Activated CD4-positive, alpha-beta T cell treated with anti-CD3 and anti-CD28 coated beads, Interleukin-2, amount 50 U/mL, for 24 hours (primary cell): ENCODE data around the gene SLC35F4.
"Not testable (repeated sequence)": the region's sequence is repeated elsewhere in the genome, so short reads cannot be mapped to it uniquely, and the experiment has no call there.

Source experiments
- DNase-seq, 2 donors: peaks; one replicate each; pipeline ENCODE4 v3.0.0-alpha.2; 2020; ENCODE audit warnings: low read depth in 1 of 2, low spot score in 1 of 2

Gene SLC35F4

DNA sequence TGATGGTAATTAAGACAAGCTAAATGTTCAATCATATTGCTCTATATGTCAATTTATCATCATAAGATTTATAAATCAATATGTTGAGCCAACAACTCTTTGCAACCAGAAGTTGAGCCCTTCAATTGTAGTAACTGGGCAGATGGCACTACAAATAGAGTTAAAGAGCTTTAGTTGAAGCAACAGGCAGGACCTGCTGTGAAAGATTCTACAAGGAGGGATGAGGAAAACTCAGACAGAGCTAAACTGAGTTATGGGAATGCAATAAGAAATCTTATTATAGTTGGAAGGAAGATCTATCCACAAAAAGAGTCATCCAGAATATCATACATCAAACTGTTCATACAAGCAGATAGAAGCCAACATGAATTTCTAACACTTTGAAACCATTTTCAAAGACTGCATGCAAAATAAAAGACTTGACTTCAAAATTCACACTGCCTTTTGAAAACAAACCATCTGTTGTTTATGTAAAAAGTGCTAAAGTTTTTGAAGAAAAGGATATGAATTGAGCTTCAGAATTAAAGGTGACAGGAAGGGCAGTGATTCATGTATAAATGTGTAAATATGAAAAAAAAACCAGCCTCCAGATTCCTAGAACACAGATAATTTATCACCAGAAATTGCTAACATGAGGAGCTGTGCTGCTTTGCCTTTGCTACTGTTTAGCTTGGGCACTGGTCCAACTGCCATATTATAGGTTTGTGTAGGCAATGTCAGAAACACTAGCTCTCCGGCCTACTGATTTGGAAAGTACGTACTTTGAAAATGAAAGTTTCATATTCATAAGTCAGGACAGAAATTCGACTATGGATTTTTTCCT, 133.2 kb downstream of the SLC35F4 start:
- DNase-seq = no peak

DNA sequence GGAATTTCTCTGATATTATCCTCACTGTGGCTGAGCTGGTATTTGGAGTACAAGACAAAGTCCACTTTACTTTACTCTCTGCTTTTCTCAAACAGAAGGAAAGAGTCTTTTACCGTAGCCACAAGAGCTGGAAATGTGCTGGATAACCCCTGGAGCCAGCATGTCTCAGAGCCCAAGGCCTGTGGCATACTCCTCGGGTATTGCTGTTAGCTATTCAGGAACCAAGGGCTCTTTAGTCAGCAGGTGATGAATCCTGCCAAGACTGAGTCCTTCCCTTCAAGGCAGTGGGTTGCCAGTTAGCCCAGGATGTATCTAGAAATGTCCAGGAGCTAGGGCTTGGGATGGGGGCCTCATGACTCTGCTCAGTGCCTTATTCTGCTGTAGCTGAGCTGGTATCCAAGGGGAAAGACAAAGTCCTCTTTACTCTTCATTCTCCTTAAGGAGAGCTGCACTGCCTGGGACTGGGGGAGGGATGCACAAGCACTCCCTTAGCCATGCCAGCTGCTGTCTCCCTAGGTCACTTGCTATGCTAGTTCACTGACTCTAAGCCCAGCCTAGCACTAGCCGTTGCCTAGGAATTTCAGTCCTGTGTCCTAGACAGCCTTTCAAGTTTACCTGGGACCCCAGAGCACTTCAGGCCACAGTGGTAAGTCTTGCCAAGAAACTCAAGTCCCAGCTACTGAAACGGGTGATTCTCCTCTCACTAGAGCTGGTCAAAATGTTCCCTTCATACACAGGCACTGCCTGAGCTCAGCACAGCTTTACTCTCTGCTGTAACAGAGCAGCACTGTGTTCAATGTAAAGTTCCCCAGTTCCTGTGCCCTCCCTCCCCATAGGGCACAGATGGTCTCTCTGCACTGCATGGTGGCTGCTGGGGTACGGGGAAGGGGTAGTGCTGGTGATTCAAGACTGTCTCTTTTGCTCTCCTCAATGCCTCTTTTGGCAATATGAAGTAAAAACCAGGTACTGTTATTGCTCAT, 136.4 kb downstream of the SLC35F4 start:
- no peak for DNase-seq

DNA sequence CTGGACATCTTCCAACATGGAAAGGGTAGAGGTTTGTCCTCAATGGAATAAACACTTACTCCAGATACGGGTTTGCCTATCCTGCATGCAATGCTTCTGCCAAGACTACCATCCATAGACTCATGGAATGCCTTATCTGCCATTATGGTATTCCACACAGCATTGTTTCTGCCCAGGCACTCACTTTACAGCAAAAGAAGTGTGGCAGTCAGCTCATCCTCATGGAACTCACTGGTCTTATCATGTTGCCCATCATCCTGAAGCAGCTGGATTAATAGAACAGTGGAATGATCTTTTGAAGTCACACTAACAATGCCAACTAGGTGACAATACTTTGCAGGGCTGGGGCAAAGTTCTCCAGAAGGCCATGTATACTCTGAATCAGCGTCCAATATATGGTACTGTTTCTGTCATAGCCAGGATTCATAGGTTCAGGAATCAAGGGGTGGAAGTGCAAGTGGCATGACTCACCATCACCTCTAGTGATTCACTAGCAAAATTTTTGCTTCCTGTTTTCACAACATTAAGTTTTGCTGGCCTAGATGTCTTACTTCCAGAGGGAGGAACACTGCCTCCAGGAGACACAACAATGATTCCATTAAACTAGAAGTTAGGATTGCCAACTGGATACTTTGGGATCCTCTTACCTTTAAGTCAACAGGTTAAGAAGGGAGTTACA, 140.4 kb downstream of the SLC35F4 start:
- no peak for DNase-seq

DNA sequence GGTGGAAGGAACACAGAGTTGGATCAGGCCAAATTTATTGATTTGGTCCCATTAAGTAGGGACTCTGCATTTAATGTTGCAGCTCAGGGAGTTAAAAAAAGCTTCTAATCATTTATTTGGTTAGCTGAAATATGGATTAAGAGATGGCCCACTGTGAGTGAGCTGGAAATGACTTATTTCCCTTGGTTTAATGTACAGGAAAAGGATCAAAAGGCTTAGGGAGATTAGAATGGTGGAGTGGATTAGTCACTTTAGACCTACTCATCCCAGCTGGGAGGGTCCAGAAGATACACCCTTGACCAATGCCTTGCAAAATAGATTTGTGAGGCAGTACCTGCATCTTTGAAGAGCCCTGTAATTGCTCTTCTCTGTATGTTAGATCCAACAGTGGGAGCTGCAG, 143.8 kb downstream of the SLC35F4 start:
- not testable (repeated sequence) for DNase-seq

DNA sequence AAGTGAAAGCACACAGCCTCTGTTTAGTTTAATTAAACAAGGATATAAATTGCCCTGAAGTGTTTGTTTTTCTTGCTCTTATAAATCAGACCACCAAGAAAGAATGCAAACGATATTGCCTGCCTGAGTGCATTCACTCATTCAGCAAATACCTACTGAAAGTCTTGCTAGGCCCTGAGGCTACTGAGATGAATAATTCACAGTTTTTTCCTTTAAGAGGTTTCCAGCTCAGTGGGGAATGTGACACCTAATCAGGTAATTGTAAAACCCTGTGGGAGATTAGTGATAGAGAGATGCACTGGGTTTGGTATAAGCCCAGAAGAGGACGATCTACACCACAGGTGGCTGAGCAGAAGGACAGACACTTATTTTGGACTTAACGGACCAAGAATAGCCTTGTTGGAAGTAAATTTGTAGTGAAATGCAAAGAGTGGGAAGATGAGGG, 151.4 kb downstream of the SLC35F4 start:
- no peak for DNase-seq

DNA sequence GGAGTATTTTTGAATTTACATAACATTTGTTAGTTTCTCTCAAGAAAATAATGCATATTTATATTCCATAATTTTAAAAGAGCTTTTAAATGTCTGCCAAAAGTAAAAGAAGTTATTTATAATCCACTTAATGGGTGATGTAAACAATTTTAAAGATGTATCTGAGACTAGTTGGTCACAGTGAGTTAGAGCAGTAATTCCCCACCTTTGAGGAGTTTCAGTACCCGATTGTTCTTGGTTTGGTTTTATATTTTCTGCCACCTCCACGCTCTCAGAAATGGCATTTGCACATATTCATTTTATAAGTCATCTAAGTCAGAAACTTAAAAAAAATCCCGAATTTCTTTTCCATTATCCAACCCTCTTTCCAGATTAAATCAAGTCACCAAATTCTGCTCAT, 153.2 kb downstream of the SLC35F4 start:
- no peak for DNase-seq

DNA sequence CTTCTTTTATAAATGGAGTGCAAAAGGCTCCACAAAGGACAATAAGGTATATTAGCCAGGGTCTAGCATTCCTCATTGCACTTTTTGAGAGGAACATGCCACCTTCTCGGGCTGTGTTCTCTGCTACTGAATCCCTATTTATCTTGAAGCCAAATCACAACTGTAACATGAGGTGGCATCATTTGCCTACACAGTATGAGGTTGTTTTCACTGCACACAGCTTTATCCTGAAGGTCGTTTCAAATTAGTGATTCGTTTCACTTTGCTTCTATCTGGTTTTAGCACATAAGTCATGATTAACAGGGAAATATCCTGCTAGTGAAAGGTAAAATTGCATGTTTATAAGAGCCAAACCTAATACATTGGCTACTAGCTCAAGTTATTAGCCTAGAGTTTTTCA, 153.8 kb downstream of the SLC35F4 start:
- no peak for DNase-seq

DNA sequence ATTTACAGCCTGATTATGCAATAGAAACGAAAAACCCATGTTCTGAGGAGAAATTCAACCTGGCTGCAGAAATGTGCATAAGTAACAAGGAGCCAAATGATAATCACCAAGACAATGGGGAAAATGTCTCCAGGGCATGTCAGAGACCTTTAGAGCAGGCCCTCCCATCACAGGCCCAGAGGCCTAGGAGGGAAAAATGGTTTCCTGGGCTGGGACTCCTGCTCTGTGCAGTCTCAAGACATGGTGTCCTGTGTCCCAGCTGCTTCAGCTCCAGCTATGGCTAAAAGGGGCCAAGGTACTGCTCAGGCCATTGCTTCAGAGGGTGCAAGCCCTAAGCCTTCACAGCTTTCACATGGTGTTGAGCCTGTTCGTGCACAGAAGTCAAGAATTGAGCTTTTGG, 156.0 kb downstream of the SLC35F4 start:
- no peak for DNase-seq

DNA sequence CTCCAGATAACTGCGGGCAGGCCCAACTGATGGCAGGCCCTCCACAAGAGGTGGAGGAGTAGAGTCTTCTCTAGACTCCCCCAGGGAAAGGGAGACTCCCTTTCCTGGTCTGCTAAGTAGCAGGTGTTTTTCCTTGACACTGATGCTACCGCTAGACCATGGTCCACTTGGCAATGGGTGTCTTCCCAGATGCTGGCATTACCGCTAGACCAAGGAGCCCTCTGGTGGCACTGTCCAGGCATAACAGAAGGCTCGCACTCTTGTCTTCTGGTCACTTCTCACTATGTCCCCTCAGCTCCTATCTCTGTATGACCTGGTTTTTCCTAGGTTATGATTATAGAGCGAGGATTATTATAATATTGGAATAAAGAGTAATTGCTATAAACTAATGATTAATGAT, 156.8 kb downstream of the SLC35F4 start:
- not testable (repeated sequence) for DNase-seq

DNA sequence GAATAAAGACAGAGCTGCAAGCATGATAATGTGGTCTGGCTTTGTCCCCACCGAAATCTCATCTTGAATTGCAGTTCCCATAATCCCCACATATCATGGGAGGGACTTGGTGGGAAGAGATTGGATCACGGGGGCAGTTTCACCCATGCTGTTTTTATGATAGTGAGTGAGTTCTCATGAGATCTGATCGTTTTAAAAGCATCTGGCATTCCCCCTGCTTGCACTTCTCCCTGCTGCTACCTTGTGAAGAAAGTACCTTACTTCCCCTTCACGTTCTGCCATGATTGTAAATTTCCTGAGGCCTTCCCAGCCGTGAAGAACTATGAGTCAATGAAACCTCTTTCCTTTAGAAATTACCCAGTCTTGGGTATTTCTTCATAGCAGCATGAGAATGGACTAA, 158.7 kb downstream of the SLC35F4 start:
- no peak for DNase-seq

DNA sequence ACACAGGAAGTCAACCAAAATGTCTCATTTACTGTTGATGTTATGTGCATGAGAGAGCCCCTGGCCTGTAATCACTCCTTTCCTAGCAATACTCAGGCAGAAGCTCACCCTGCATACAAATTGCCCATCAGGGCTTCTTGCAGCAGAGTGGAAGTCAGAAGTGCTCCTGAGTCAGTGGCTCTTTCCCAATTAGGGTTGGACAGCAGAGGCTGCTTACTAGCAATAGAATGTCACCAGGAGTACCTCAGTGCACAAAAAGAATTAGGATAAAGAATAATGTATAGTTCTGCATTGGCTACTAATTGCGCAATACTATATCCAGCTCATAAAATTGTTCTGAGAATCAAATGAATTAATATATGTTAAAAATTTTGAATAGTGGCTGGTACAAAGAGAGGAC, 161.1 kb downstream of the SLC35F4 start:
- DNase-seq = no peak

DNA sequence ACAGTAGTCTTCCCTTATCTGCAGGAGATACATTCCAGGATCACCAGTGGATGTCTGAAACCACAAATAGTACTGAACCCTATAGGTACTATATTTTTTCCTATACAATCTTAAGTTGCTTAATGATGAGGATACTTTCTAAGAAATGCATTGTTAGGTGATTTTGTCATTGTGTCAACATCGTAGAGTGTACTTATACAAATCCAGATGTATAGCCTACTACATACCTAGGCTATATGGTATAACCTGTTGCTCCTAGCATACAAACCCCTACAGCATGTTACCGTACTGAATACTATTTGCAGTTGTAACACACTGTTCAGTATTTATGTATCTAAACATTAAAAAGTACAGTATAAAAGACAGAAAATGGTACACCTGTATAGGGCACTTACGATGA, 165.9 kb downstream of the SLC35F4 start:
- DNase-seq = no peak

DNA sequence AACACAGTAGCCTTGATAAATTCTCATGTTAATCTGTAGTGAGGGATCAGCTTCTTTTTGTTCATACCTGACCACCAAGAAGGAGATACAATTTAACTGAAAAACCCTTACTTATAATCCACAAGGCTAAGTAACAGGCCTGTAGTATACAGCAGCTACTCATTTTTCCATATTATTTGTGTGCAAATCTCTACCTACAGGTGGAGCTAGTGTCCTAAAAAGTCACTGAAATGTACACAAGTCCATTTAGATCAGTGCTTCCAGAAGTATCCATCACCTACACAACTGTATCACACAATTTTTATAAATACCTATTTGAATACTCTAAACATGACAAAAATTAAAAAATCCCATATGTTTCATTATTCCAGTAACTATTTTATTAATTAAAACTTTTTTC, 173.2 kb downstream of the SLC35F4 start:
- no peak for DNase-seq

DNA sequence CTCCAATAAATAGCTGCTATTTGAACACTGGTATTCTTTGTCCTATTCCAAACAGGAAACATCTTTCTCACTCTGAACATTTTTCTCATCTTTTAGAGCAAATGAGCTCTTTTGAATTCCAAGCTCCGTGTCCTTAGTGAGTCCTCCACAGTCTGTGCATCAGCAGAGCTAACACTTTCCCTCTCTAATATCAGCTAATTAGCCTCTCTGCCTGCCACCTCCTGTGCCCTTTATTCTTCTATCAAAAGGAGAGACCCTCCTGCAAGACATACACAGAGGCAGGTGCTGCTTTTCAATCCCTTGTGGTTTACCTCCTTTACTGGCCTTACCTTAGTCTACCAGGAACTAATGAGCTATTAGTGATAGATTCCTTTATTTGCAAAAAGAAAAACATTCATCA, 178.5 kb downstream of the SLC35F4 start:
- DNase-seq = no peak

DNA sequence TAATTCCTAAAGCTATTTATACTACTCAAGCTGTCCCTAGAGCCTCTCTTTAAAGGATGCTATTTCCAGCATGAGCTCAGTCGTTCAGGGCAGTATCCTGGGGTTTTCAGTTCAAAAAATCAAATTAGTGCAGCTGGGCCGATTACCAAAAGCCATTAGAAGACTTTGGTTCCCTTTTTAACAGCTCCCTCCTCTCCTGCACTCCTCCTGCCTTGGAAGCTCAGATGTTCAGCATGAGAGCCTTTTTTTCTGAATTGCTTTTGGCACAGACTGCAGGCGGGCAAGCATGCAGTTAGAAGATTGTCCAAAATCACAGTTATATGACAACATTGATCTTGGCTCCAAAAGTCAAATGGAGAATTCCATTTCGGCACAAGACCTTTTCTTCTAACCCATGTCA, 179.6 kb downstream of the SLC35F4 start:
- no peak for DNase-seq

DNA sequence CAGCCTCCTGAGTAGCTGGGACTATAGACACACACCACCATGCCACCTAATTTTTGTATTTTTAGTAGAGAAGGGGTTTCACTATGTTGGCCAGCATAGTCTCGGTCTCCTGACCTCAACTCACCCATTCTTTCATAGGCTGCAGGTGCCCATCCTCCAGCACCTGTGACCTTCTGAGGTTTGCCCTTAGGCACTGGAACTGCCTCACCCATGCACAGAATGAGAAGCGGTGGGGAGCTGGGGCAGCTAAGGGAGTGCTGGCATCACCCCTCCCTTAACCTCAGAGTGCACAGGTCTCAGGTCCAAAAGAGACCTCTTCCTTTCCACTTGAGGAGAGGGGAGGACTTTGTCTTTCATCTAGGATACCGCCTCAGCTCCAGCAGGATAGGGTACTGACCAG, 194.9 kb downstream of the SLC35F4 start:
- DNase-seq = no peak

DNA sequence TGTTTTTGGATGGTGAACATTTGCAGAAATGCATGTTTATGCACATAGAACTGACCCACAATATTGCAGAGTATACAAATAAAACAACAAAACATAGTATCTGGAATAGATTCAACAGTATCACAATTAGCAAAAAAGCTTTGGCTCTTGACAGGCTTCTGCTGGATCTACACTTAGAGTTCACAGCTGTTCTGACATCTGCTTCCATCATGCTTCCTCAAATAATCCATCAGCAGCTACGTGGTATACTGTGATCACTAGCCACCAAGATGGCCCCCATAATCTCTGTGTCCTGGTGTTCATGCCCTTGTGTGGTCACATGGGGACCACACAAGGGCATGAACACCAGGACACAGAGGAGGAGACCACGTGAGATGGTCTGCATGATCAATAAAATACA, 205.7 kb downstream of the SLC35F4 start:
- DNase-seq = no peak

DNA sequence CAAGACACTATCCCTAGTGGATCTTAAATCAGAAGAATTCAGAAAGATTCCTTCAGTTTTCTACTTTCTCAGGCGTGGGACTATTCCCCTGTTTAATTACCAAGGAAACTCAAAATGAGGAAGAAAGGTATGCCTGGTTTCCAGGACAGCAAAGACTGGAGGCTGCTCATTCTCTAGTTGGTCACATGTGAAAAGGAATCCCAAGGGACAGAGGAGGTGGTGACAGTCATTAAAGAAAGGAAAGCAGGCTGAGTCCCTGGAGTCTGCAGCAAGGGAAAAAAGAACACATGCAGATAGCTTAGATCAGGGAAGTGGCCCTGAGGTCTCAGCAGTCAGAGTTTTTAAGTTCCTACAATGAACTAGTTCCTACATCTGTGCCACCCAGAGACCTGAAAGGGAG, 206.8 kb downstream of the SLC35F4 start:
- DNase-seq = no peak

DNA sequence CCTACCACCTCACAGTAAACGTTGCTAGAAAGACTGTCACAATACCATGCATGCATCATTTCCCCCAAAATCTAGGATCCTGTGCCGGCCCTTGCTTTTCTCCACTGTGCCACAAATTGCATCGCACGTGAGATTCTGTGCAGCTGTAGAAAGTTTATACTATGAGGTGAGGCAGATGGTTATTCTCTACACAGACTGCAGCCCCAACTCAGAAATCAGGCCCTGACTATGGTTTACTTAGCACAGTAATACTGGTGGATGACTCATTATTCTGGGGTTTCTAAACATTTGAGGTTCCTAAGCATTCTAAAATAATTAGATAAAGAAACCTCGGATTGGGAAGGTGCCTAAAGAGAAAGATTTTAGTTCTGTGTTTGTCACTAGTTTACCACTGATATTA, 208.4 kb downstream of the SLC35F4 start:
- no peak for DNase-seq

DNA sequence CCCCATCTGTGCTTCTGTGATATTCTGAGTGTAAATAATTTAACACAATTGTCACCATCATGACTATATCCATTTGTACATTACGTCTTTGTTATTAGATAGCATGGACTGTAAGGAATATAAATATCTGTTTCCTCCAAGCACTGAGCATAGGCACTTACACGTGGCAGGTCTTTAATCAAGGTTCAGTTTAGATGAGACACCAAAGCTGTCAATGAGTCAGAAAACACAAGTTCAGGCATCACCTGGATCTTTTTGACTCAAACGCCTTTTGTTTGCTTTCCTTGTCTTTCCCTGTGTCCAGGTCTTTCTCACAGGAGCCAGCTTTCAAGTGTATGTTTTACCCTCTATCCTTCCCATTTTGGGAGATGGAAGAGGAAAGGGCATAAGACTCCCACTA, 209.0 kb downstream of the SLC35F4 start:
- no peak for DNase-seq

DNA sequence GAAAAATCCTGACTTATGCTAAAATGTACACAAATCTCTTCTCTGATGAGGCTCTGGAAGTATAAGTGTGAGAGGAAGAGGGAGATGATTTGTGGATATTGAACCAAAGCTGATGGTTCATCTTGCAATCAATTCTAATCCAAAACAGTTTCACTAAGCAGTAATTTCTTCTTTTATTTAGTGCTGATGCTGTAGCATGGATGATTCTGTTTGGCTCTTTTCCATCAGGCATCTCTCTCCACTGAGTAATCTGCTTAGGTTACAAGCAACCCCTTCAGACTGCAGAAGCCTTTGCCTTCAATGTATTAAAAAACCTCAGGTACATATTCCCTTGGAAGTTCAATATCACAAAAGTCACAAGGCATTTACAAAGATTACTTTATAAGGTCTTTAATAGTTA, 213.1 kb downstream of the SLC35F4 start:
- DNase-seq = no peak

DNA sequence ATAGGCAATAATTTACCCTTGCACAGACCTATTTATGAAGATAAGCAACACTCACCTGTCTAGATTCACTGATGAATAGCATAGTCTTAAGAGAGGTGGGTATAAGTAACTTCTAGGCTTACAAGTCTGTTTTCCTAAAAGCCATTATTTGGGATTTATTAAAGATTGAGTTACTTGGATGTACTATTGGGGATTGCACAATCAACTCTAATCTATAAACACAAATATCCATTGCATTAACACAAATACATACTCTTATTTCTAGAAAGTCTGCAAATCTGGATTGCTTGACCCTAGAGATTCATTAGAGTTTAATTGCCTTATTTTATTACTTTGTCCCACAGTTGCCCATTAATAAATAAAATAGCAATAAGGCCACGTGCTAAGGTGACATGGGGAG, 224.1 kb downstream of the SLC35F4 start:
- DNase-seq = no peak
